ENCODE results near the gene SMIM44.

The SMIM44 gene

GRCh38 chr19:3477951-3478350 lies 5.3 kb downstream of the SMIM44 start:
- no peak for ATAC-seq
- TF ChIP-seq ZFP3 (CRISPR knock-in tag; IDR thresholded peaks at IDR 0.05) (no peak), GLIS3 (CRISPR knock-in tag; IDR thresholded peaks at IDR 0.05) (no peak), SNAI2 (CRISPR knock-in tag; IDR thresholded peaks at IDR 0.05) (no peak), OSR1 (CRISPR knock-in tag; IDR thresholded peaks at IDR 0.05) (no peak), CSDC2 (CRISPR knock-in tag; IDR thresholded peaks at IDR 0.05) (no peak), ZNF8 (CRISPR knock-in tag; IDR thresholded peaks at IDR 0.05) (no peak), ZFP30 (CRISPR knock-in tag; IDR thresholded peaks at IDR 0.05) (no peak), ZNF70 (CRISPR knock-in tag; IDR thresholded peaks at IDR 0.05) (no peak)
- TF ChIP-seq, protein P1, sequence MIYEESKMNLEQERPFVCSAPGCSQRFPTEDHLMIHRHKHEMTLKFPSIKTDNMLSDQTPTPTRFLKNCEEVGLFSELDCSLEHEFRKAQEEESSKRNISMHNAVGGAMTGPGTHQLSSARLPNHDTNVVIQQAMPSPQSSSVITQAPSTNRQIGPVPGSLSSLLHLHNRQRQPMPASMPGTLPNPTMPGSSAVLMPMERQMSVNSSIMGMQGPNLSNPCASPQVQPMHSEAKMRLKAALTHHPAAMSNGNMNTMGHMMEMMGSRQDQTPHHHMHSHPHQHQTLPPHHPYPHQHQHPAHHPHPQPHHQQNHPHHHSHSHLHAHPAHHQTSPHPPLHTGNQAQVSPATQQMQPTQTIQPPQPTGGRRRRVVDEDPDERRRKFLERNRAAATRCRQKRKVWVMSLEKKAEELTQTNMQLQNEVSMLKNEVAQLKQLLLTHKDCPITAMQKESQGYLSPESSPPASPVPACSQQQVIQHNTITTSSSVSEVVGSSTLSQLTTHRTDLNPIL (CRISPR knock-in tag; IDR thresholded peaks at IDR 0.05; ENCODE audit: low read depth) = no peak

DNA sequence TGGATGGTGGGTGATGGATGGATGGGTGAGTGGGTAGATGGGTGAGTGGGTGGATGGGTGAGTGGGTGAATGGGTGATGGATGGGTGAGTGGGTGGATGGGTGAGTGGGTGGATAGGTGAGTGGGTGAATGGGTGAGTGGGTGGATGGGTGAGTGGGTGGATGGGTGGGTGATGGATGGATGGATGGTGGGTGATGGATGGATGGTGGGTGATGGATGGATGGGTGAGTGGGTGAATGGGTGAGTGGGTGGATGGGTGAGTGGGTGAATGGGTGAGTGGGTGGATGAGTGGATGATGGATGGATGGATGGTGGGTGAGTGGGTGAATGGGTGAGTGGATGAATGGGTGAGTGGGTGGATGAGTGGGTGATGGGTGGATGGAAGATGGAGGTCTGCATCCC lies 5.7 kb downstream of the SMIM44 start:
- no peak for TF ChIP-seq ZFP30 (CRISPR knock-in tag; IDR thresholded peaks at IDR 0.05)
- TF ChIP-seq CSDC2 (CRISPR knock-in tag; IDR thresholded peaks at IDR 0.05) = no peak
- TF ChIP-seq RARB (CRISPR knock-in tag; IDR thresholded peaks at IDR 0.05) = no peak
- no peak for TF ChIP-seq ZNF8 (CRISPR knock-in tag; IDR thresholded peaks at IDR 0.05)
- no peak for ATAC-seq

DNA sequence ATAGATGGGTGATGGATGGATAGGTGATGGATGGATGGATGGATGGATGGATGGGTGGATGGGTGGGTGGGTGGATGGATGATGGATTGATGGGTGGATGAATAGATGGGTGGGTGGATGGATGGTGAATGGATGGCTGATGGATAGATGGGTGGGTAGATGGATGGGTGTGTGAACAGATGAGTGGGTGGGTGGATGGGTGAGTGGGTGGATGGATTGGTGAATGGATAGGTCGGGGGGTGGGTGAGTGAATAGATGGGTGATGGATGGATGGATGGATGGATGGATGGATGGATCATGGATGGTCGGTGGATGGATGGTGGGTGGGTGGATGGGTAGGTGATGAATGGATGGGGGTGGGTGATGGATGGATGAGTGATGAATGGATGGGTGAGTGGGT lies 6.4 kb downstream of the SMIM44 start:
- TF ChIP-seq PPARA (CRISPR knock-in tag; IDR thresholded peaks at IDR 0.05; ENCODE audit: borderline replicate concordance) (no peak), ARNTL (CRISPR knock-in tag; IDR thresholded peaks at IDR 0.05; ENCODE audit: borderline replicate concordance, low read depth) (no peak), TCF4 (CRISPR knock-in tag; IDR thresholded peaks at IDR 0.05; ENCODE audit: borderline replicate concordance) (no peak), CSRNP3 (CRISPR knock-in tag; IDR thresholded peaks at IDR 0.05) (no peak), GLIS3 (CRISPR knock-in tag; IDR thresholded peaks at IDR 0.05) (no peak), ZC3H10 (CRISPR knock-in tag; IDR thresholded peaks at IDR 0.05) (no peak), OSR1 (CRISPR knock-in tag; IDR thresholded peaks at IDR 0.05) (no peak), TOX (CRISPR knock-in tag; IDR thresholded peaks at IDR 0.05; ENCODE audit: borderline replicate concordance) (no peak), ZNF70 (CRISPR knock-in tag; IDR thresholded peaks at IDR 0.05) (no peak), ESRRG (CRISPR knock-in tag; IDR thresholded peaks at IDR 0.05) (no peak), CSDC2 (CRISPR knock-in tag; IDR thresholded peaks at IDR 0.05) (no peak), ISL1 (CRISPR knock-in tag; IDR thresholded peaks at IDR 0.05) (no peak)
- TF ChIP-seq, protein P2, sequence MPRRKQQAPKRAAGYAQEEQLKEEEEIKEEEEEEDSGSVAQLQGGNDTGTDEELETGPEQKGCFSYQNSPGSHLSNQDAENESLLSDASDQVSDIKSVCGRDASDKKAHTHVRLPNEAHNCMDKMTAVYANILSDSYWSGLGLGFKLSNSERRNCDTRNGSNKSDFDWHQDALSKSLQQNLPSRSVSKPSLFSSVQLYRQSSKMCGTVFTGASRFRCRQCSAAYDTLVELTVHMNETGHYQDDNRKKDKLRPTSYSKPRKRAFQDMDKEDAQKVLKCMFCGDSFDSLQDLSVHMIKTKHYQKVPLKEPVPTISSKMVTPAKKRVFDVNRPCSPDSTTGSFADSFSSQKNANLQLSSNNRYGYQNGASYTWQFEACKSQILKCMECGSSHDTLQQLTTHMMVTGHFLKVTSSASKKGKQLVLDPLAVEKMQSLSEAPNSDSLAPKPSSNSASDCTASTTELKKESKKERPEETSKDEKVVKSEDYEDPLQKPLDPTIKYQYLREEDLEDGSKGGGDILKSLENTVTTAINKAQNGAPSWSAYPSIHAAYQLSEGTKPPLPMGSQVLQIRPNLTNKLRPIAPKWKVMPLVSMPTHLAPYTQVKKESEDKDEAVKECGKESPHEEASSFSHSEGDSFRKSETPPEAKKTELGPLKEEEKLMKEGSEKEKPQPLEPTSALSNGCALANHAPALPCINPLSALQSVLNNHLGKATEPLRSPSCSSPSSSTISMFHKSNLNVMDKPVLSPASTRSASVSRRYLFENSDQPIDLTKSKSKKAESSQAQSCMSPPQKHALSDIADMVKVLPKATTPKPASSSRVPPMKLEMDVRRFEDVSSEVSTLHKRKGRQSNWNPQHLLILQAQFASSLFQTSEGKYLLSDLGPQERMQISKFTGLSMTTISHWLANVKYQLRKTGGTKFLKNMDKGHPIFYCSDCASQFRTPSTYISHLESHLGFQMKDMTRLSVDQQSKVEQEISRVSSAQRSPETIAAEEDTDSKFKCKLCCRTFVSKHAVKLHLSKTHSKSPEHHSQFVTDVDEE (CRISPR knock-in tag; IDR thresholded peaks at IDR 0.05) = no peak
- ATAC-seq = no peak

DNA sequence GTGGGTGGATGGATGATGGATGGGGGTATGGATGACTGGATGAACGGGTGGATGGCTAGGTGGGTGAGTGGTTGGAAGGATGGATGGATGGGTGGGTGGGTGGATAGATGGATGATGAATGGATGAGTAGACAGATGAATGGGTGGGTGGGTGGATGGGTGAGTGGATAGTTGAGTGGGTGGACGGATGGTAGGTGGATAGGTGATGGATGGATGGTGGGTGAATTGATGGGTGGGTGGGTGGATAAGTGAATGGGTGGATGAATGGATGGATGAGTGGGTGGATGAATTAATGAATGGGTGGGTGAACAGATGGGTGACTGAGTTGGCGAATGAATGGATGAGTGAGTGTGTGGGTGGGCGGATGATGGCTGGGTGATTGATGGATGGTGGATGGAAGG lies 7.8 kb downstream of the SMIM44 start:
- no peak for ATAC-seq
- TF ChIP-seq ARNTL (CRISPR knock-in tag; IDR thresholded peaks at IDR 0.05; ENCODE audit: borderline replicate concordance, low read depth) (no peak), PATZ1 (CRISPR knock-in tag; IDR thresholded peaks at IDR 0.05; ENCODE audit: borderline replicate concordance) (no peak), ISL1 (CRISPR knock-in tag; IDR thresholded peaks at IDR 0.05) (no peak), CSRNP3 (CRISPR knock-in tag; IDR thresholded peaks at IDR 0.05) (no peak), ZNF565 (CRISPR knock-in tag; conservative IDR thresholded peaks at IDR 0.05; ENCODE audit: low read depth) (no peak), ZFP30 (CRISPR knock-in tag; IDR thresholded peaks at IDR 0.05) (no peak), SNAI2 (CRISPR knock-in tag; IDR thresholded peaks at IDR 0.05) (no peak), RARB (CRISPR knock-in tag; IDR thresholded peaks at IDR 0.05) (no peak), ZNF70 (CRISPR knock-in tag; IDR thresholded peaks at IDR 0.05) (no peak), TOX (CRISPR knock-in tag; IDR thresholded peaks at IDR 0.05; ENCODE audit: borderline replicate concordance) (no peak), ZFP3 (CRISPR knock-in tag; IDR thresholded peaks at IDR 0.05) (no peak), TCF4 (CRISPR knock-in tag; IDR thresholded peaks at IDR 0.05; ENCODE audit: borderline replicate concordance) (no peak), ESRRG (CRISPR knock-in tag; IDR thresholded peaks at IDR 0.05) (no peak)
- TF ChIP-seq, protein P1 (CRISPR knock-in tag; IDR thresholded peaks at IDR 0.05; ENCODE audit: low read depth) = no peak
- TF ChIP-seq, protein P2 (CRISPR knock-in tag; IDR thresholded peaks at IDR 0.05) = no peak

Data from SK-N-SH treated with all-trans-retinoic acid at 6 μM for 48 hours (cell line).